GM21723 (cell line): ENCODE measurements around the gene AKR1E2.
"Not testable (repeated sequence)": the region's sequence is repeated elsewhere in the genome, so short reads cannot be mapped to it uniquely, and the experiment has no call there.

ENCODE experiments used
- ATAC-seq: cut with Tn5 transposase; IDR thresholded peaks from one replicate; pipeline ENCODE4 v1.9.1; 2021; ENCODE audit warnings: mild to moderate bottlenecking, moderate library complexity; ENCODE audit not compliant: unreplicated experiment

Gene AKR1E2

GRCh38 chr10:4813023-4813422, 13.0 kb upstream of the AKR1E2 start:
- ATAC-seq, result no peak

DNA sequence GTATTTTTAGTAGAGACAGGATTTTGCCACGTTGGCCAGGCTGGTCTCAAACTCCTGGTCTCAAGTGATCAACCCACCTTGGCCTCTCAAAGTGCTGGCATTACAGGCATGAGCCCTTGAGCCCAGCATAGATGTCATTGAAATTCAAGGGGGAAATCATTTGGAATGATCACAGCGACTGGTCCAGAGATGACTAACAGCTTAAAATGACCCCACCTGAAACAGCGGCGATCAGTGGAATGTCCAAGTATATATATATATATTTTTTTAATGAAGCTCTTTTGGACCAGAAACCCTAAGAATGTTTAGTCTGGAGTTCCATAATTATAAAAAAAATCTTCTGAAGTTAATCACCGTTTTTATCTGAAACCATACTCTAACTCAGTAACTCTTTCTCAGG, 12.5 kb upstream of the AKR1E2 start:
- ATAC-seq, result no peak

- ATAC-seq, result not testable (repeated sequence)
Measured at GRCh38 chr10:4815646-4816180, 10.3 kb upstream of the AKR1E2 start.

DNA sequence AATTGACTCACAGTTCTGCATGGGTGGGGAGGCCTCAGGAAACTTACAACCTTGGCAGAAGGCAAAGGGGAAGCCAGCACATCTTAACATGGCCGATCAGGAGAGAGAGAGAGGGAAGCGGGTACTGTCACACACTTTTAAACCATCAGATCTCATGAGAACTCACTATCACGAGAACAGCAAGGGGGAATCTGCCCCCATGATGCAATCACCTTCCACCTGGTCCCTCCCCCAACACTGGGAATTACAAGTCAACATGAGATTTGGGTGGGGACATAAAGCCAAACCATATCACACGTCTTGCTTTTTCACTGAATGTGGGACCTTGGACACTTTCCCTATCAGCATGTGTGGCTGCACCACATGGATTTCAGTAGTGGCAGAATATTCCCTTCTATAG, 9.0 kb upstream of the AKR1E2 start:
- ATAC-seq, result no peak

DNA sequence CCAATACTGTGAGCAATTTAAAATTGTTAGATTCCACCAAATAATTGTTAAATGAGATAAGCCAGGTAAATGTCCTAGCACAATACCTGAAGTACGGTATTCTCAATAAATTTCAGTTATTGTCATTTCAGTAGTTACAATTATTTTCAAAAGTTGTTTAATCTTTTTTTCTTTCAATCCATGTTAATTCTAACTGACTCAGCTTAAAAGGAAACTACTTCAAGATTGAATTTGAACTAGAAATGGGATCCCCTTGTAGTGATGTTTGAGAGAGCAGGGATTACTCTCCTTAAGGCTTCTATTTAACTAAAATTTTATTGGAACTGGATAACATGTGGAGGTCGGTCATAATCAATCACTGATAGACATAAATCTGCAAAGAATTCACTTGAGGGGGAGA, 6.9 kb upstream of the AKR1E2 start:
- no peak for ATAC-seq

DNA sequence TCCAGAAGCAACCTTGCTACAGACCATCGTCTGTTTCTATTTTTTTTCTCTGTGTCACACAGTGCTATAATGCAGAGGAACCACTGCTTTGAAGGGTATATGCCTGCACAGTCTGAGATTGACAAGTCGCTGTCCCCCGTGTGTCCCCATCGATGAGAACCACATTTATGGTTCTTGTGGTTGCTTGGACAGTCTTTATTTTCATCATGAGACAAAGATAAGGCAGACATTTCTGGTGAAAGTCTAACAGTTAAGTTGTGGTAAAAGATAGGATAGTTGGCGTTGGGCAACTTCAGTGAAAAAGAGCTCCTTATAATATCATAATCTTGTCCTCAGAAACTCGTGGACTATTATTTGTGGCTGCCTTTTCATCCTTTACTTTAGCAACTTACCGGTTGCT, 6.3 kb upstream of the AKR1E2 start:
- ATAC-seq, result no peak

DNA sequence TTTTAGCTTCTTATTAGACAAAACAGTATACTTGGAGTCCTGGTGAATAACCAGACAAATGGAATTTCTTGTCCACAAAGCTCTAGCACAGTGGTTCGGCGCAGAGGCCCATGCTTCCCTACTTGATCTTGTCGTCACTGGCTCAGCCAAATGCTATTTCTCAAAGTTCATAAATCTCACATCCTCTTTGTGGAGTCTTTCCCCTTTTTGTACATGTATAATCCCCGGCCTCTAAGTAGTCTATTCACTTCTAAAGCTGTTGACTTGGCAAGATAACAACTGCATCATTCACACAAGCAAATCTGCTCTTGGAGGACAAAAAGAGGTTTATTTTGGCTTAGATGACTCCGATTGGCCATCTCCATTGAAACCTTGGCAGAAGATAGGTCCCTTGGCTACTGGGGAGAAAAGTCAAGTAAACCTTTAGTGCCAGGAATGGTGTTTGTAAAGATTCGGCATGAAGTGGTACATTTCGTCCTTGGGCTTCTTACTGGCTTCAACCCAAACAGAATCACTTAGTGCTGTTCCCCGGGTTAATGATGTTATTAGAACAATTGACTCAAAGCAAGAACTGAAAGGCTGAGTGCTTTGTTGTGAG, 5.1 kb upstream of the AKR1E2 start:
- no peak for ATAC-seq

GRCh38 chr10:4822208-4822607, 3.8 kb upstream of the AKR1E2 start:
- no peak for ATAC-seq

GRCh38 chr10:4824791-4825310, 1.2 kb upstream of the AKR1E2 start:
- no peak for ATAC-seq

DNA sequence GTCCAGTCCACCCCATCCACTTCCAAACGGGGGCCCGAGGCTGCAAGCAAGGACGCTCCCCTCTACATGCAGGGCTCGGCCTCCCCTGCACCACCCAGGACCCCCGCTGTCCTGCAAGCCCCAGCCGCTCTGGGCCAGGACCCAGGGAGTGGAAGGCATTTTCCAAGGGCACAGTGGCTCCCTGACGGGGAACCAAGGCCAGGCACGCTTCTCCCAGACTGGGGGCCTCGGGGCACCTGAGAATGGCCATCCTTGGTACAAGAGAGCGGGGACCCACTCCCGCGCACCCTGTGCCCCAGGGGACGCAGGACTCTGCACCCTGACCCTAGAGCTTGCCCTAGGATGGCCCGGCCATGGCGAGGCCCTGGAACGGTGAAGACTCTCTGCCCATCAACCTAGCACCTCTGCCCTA, 545 bp upstream of the AKR1E2 start:
- no peak for ATAC-seq

DNA sequence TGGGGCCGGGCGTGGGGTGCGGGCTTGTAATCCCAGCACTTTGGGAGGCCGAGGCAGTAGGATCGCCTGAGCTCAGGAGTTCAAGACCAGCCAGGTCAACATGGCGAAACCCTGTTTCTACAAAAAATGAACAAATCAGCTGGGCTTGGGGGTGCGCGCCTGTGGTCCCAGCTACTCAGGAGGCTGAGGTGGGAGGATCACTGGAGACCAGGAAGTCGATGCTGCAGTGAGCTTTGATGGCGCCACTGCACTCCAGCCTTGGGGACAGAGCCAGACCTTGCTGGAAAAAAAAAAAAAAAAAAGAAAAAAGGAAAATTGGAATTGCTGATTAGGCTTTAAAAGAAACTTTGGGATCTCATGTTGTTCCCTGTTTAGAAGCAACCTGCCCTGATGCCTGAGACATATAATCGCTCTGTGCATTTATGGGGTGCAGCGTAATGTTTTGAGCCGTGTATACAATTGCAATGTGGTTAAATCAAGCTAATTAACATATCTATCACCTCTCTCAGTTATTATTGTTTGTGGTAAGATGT, 851 bp downstream of the AKR1E2 start:
- no peak for ATAC-seq

DNA sequence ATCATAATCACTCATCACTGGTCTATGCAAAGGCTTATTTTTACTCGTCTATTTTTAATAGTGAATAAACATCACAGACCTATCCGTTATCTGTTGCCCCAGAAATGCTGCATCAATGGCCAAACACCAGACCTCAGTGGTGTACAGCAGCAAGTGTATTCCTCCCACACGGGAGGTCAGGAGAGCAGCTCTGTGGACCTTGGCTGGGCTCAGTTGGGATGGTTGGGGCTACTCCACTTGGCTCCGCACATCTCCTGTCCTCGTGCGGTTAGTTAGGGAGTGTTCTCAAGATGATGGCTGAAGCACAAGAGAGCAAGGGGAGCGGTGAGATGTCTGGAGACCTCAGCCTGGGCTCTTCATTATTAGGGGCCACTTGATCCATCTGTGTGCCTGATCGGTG, 2.0 kb downstream of the AKR1E2 start:
- no peak for ATAC-seq

GRCh38 chr10:4830551-4830950, 4.5 kb downstream of the AKR1E2 start:
- ATAC-seq, result no peak

DNA sequence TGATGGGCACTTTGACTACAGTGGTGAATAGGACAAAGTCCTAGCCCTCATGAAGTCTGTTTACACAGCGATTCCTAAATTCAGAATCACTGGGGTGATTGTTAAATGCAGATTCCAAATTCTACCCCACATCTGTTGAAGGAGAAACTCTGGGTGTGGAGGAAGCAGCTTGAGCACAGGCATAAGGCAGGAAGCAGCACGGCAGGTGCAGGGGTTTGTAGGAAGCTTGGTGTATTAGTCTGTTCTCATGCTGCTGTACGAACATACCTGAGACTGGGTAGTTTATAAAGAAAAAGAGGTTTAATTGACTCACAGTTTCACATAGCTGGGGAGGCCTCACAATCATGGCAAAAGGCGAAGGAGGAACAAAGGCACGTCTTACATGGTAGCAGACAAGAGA, 5.1 kb downstream of the AKR1E2 start:
- ATAC-seq, result no peak

DNA sequence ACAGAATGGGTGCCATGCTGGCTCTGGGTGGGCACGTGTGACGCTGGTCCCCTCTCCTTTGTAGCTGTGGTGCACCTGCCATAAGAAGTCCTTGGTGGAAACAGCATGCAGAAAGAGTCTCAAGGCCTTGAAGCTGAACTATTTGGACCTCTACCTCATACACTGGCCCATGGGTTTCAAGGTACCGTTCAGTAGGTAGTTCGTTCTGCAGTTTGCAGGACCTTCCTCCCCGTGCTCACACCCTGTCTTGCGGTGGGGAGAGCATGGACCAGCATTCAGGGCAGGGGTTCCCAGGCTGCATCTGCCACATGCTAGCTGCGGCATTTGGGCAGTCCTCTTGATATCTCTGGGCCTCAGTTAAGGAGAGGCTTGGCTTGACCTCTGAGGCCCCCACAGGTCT, 7.3 kb downstream of the AKR1E2 start:
- no peak for ATAC-seq

DNA sequence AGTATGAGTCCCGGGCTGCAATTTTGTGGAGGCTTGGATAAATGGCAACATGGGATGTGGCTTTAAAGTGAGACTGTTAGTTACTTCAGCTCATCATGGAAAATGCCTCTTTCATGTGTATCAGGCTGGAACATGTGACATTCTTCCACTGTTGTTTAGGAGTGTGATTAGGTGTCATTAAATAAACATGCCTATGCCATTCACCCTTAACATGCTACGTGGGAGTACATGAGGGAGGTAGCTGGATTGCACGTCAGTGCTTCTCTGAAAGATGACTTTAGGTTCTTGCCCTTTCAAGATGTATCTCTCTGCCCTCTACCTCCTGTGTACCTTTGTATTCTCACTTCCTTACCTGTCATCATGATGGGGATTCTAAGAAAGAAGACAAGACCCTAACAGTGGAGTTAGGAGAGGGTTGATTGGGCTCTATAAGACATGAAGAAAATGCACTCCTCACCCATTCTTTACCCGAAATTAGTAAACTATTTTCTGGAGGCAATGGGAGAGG, 8.9 kb downstream of the AKR1E2 start:
- ATAC-seq, result no peak

GRCh38 chr10:4835494-4835918, 9.5 kb downstream of the AKR1E2 start:
- ATAC-seq, result no peak

GRCh38 chr10:4836416-4836969, 10.5 kb downstream of the AKR1E2 start:
- ATAC-seq, result no peak

DNA sequence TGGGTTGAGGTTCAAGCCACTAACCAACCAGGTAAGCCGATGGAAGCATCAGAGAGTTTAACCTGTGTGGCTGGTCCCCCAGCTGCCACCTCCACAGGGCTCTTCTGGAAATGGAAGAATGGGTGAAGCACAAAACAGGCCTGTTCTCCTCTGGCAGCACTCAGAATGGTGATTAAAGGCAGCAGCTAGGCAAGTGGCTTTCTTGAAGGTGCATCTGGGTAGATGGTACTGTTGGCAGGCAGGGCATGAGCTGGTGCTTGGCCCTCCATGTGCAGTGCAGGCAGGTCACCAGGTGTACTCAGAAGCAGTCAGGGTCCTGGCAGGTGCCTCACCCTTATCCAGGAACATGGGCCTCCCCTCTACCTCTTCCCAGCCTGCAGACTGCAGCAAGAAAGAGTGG, 11.5 kb downstream of the AKR1E2 start:
- no peak for ATAC-seq

GRCh38 chr10:4838743-4839142, 12.7 kb downstream of the AKR1E2 start:
- no peak for ATAC-seq

GRCh38 chr10:4839353-4839752, 13.3 kb downstream of the AKR1E2 start:
- ATAC-seq, result no peak

DNA sequence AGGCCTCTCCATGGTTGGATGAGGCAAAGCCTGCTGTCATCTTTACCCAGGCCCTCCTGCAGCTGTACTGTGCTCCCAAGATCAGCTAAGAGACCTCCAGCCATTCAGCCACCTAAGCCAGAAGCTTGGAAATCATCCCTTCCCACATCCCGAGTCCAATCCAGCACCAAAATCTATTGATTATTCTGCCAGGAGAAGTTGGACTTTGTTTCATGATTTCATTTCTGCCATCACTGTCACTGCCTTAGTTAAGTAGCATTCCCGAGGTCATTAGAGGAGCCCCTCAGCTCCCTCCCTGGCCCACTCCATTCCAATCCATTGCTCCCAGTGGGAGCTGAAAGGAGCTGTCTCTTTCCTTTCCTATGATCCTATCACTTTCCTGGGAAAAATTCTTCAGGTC, 14.1 kb downstream of the AKR1E2 start:
- ATAC-seq, result no peak
